HepG2 (cell line): ENCODE data around the gene SRSF1. TPM values are rescaled to one million over a fixed set of nuclear protein-coding genes. Genes with fewer than 3 reads are reported as not detected.

ENCODE experiments used
- ATAC-seq: fragments of 200-7000 bp; cut with Tn5 transposase; 3 replicates; pipeline ENCODE4 v1.9.1; 2020; ENCODE audit warnings: mild to moderate bottlenecking, moderate library complexity
- BruUV-seq: library from RNA; stranded (reverse); fragments of 400-500 nt; replicated peaks from 2 replicates; lab custom pipeline; 2021; lab: Mats Ljungman, UMichigan
- CTCF ChIA-PET: fragments of 300-600 bp; formaldehyde crosslinking; extraction: SDS; loops from one replicate; lab custom pipeline; 2021; ENCODE audit warnings: low total read pairs, inconsistent platforms, low intra/inter-chr PET ratio; lab: Yijun Ruan, JAX
- POLR2A ChIA-PET: fragments of 350-600 bp; sonication (Branson Sonifier 250); formaldehyde crosslinking; loops from one replicate; lab custom pipeline; 2020; ENCODE audit warnings: antibody characterized with exemption, inconsistent platforms; lab: Yijun Ruan, JAX
- DNase-seq: peaks from one replicate; pipeline ENCODE4 v3.0.0-alpha.2; 2015; ENCODE audit warnings: low spot score
- FAIRE-seq: peaks from 3 replicates; lab custom pipeline; 2011; peaks lifted over from hg19 to GRCh38; lab: Jason Lieb, UNC
- H2AFZ ChIP-seq: one replicate; pipeline ENCODE4 v1.6.1; 2011; ENCODE audit warnings: low read length, inconsistent platforms
- H3K27ac ChIP-seq: fragments of 300-600 bp; 3 replicates; pipeline ENCODE4 v1.8.0; 2011; ENCODE audit warnings: mixed run types, mild to moderate bottlenecking, mixed read lengths, low read length, inconsistent platforms; ENCODE audit not compliant: insufficient read depth; ENCODE audit errors: extremely low read length
- H3K27me3 ChIP-seq, 2 experiments: fragments of 200-600 bp in 1 of 2; 2 replicates in 1 of 2; 3 replicates in 1 of 2; pipeline versions ENCODE4 v1.6.0 to v1.8.0; 2011; ENCODE audit warnings: low read length in 2 of 2, mild to moderate bottlenecking in 2 of 2, moderate library complexity in 2 of 2, inconsistent platforms in 1 of 2; ENCODE audit not compliant: insufficient read depth in 2 of 2, control insufficient read depth in 1 of 2
- H3K36me3 ChIP-seq, 2 experiments: fragments of 200-600 bp in 1 of 2; replicated peaks in 1 of 2; 2 replicates in 1 of 2; 3 replicates in 1 of 2; pipeline versions ENCODE4 v1.5.1 to v1.8.0; 2011; ENCODE audit warnings: low read length in 2 of 2, inconsistent platforms in 1 of 2; ENCODE audit not compliant: insufficient read depth in 2 of 2, control insufficient read depth in 1 of 2
- H3K4me1 ChIP-seq: 2 replicates; pipeline ENCODE4 v1.5.1; 2012; ENCODE audit warnings: low read length, inconsistent platforms; ENCODE audit not compliant: insufficient read depth
- H3K4me2 ChIP-seq: 2 replicates; pipeline ENCODE4 v1.6.0; 2011; ENCODE audit warnings: low read depth, low read length, inconsistent platforms
- H3K4me3 ChIP-seq, 3 experiments: fragments of 200-600 bp in 1 of 3; sonication (generic), shearing (Covaris generic) in 1 of 3; replicated peaks in 1 of 3; 2 replicates each; pipeline ENCODE4 v1.5.1; 2011 to 2016; ENCODE audit warnings: low read length in 3 of 3, inconsistent platforms in 2 of 3, low read depth in 2 of 3, mild to moderate bottlenecking in 2 of 3, control low read depth in 1 of 3, mixed read lengths in 1 of 3; ENCODE audit not compliant: insufficient read depth in 1 of 3
- H3K79me2 ChIP-seq: one replicate; pipeline ENCODE4 v1.6.1; 2011; ENCODE audit warnings: low read length, inconsistent platforms; ENCODE audit not compliant: insufficient read depth
- H3K9ac ChIP-seq: 2 replicates; pipeline ENCODE4 v1.6.0; 2011; ENCODE audit warnings: mild to moderate bottlenecking, low read depth, low read length, inconsistent platforms; ENCODE audit not compliant: insufficient read depth
- H3K9me3 ChIP-seq: 2 replicates; pipeline ENCODE4 v1.5.1; 2012; ENCODE audit warnings: mild to moderate bottlenecking, low read length
- H4K20me1 ChIP-seq: 2 replicates; pipeline ENCODE4 v1.6.0; 2011; ENCODE audit warnings: inconsistent platforms, mild to moderate bottlenecking, low read length, moderate library complexity; ENCODE audit not compliant: insufficient read depth
- ZFY ChIP-seq: sonication (generic); formaldehyde crosslinking; IDR thresholded peaks from 2 replicates; pipeline ENCODE4 v1.4.0; 2020; ENCODE audit warnings: missing genetic modification reagents
- ZNF629 ChIP-seq: sonication (generic); formaldehyde crosslinking; conservative IDR thresholded peaks from 2 replicates; pipeline ENCODE4 v1.5.0; 2020; ENCODE audit warnings: missing genetic modification reagents
- WGBS: methylation state at CpG from one replicate; pipeline ENCODE4 v1.1.6; 2017; ENCODE audit warnings: low lambda C conversion rate; 5-methylcytosine and 5-hydroxymethylcytosine counted together
- in situ Hi-C: cut with HindIII; loops from 2 replicates; pipeline ENCODE4 v1.10.0; 2017; ENCODE audit warnings: low pct_unique_long_range_greater_than_20kb; ENCODE audit not compliant: extremely low pct_ligation_motif_present
- intact Hi-C: fragments of 100-400 bp; cut with micrococcal nuclease; formaldehyde crosslinking; loops from one replicate; pipeline ENCODE4 v1.10.0; 2022; ENCODE audit not compliant: unreplicated experiment
- polyA plus RNA-seq, 8 experiments: library from polyadenylated mRNA; depleted of rRNA in 3 of 8; stranded (reverse) in 7 of 8; unstranded in 1 of 8; fragments of >200 nt; fragmentation: Illumina TruSeq in 4 of 8; extraction: Trizol in 4 of 8; gene quantifications; 2 replicates each; pipeline versions ENCODE4 v1.2.1 to v1.2.3, GENCODE V29; 2011 to 2016; ENCODE audit warnings: low read depth in 4 of 8, missing spikeins in 1 of 8, mixed read lengths in 1 of 8; ENCODE audit not compliant: insufficient read depth in 1 of 8
- total RNA-seq, 5 experiments: library from RNA; depleted of rRNA; stranded (reverse); fragments of >200 nt; fragmentation: Illumina TruSeq; extraction: Trizol; gene quantifications; 2 replicates each; pipeline ENCODE4 v1.2.3, GENCODE V29; 2016; ENCODE audit warnings: low read depth in 1 of 5
- TF ChIP-seq, protein P1 (sequence below): sonication (generic); formaldehyde crosslinking; conservative IDR thresholded peaks from 2 replicates; pipeline ENCODE4 v1.4.0; 2020; ENCODE audit warnings: missing genetic modification reagents
- TF ChIP-seq, protein P2 (sequence below): fragments of 450-650 bp; IDR thresholded peaks from 2 replicates; pipeline ENCODE4 v1.6.1; 2016

SRSF1 gene
- total and polyA plus RNA-seq, 2 of the 13 experiments (the other 11 are each of a cell fraction or from before 2014, with no cell fraction given) = 142 to 445 TPM

DNA sequence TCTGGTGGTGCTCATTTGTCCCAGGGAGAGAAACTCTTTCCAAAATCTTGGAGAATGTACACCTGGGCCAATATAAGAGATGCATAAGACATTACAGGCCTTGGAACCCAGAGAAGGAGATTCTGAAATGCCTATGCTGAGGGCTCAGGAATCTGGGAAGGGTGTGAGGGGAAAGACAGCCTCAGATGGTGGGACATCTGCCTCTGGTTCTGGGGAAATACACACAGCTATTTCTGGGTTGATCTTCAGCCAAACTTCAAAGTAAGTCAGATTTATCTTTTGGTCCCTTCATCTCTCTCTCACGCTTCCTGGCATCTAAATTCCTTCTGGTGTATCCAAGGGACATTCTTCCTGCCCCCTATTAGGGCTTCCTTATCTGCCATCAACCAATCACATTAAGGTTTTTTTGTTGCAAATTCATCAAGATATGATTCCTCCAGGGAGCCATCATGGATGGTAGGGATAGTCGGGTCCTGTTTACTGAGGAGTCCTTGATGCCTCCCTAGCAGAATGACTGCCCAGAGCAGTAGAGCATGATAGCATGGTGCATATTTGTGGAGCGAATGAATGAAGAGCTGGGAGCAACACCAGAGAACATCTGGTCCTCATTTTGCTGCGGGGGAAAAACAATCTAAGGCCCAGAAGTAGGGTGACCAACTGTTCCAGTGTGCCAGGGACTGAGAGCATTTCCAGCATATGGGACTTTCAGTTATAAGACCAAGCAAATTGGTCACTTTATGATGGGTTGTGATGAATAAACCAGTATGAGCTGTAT, 40.5 kb upstream of the SRSF1 start (continued):
- TF ChIP-seq, protein P1, sequence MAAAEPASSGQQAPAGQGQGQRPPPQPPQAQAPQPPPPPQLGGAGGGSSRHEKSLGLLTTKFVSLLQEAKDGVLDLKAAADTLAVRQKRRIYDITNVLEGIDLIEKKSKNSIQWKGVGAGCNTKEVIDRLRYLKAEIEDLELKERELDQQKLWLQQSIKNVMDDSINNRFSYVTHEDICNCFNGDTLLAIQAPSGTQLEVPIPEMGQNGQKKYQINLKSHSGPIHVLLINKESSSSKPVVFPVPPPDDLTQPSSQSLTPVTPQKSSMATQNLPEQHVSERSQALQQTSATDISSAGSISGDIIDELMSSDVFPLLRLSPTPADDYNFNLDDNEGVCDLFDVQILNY (CRISPR knock-in tag) = no peak
- TF ChIP-seq, protein P2, sequence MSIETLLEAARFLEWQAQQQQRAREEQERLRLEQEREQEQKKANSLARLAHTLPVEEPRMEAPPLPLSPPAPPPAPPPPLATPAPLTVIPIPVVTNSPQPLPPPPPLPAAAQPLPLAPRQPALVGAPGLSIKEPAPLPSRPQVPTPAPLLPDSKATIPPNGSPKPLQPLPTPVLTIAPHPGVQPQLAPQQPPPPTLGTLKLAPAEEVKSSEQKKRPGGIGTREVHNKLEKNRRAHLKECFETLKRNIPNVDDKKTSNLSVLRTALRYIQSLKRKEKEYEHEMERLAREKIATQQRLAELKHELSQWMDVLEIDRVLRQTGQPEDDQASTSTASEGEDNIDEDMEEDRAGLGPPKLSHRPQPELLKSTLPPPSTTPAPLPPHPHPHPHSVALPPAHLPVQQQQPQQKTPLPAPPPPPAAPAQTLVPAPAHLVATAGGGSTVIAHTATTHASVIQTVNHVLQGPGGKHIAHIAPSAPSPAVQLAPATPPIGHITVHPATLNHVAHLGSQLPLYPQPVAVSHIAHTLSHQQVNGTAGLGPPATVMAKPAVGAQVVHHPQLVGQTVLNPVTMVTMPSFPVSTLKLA = no peak

DNA sequence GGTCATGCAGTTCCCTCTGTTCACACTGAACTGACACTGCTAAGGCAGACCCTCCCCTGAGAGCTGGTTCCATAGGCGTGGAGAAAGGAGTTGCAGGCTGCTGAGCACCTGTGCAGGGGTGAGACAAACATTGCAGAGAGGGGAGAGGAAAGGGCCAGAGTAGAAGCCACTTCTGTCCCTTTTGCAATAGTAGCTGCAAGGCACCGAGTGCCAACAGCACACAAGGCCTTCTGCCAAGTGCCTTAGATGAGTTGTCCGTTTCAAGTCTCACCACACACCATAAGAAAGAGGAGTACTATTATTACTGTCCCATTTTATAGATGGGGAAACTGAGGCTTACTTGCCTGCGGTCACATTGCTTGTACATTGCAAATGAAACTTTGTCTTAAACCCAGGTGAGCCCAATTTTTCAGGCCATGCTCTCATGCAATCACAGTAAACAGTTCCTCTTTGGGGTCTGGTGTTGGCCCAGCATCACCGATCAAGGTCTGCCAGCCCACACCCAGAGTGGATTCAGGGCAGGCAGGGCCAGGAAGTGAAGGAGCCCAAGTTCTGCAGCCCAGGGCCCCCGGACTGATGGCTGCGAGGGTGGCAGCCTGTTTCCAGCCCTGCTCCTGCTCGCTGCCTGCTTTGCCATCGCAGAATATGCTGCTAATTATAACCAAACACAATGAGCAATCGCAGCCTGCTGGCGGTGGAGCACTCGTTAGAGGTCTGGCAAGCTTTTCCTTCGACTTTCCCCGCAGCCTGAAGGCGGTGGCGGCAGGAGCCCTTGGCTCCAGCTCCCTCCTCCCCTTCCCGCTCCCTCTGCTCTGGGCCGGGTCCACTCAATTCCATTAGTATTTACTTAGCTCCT, 39.4 kb upstream of the SRSF1 start:
- H4K20me1 ChIP-seq = no peaks in the 10 kb centered on the region
- no peak overlapping the region for H3K9ac ChIP-seq
- intact Hi-C loops = no loop called here
- no peaks in the 10 kb centered on the region for H3K36me3 ChIP-seq
- ATAC-seq = peak; percentile 42; the same call in 2 of the 3 replicates
- H3K79me2 ChIP-seq = no peaks in the 10 kb centered on the region
- no peak for DNase-seq
- H3K4me1 ChIP-seq = 0 out of 2 replicates have a peak, but pooled peaks cover 6% of the 10 kb centered on the region
- H3K4me3 ChIP-seq = no peak overlapping the region
- in situ Hi-C loops = loop anchor here (25.0 kb wide), 1 partner anchor 416 kb away; no protein-coding TSS in a partner anchor
- no peaks in the 10 kb centered on the region for H3K9me3 ChIP-seq
- FAIRE-seq = no peak
- H2AFZ ChIP-seq = no peak overlapping the region
- POLR2A ChIA-PET = no interaction called here
- H3K27ac ChIP-seq = no peak overlapping the region
- CTCF ChIA-PET = no interaction called here
- no TSS peak for BruUV-seq
- H3K27me3 ChIP-seq = peaks cover 0 to 46% of the 10 kb centered on the region in 2 experiments; a peak in 2 of 5 replicates
- no peak for TF ChIP-seq ZFY (CRISPR knock-in tag)
- peak; percentile 73 for TF ChIP-seq ZNF629
- 28% methylated on average over 12 of the region's 18 CpGs for WGBS
- H3K4me2 ChIP-seq = no peak overlapping the region
